ENCODE measurements around the gene KIDINS220. TPM values are rescaled to one million over a fixed set of nuclear protein-coding genes. Genes with fewer than 3 reads are reported as not detected.

KIDINS220 gene
- total and polyA plus RNA-seq, 2 experiments from 2014 or later: 24.2 to 77.5 TPM

DNA sequence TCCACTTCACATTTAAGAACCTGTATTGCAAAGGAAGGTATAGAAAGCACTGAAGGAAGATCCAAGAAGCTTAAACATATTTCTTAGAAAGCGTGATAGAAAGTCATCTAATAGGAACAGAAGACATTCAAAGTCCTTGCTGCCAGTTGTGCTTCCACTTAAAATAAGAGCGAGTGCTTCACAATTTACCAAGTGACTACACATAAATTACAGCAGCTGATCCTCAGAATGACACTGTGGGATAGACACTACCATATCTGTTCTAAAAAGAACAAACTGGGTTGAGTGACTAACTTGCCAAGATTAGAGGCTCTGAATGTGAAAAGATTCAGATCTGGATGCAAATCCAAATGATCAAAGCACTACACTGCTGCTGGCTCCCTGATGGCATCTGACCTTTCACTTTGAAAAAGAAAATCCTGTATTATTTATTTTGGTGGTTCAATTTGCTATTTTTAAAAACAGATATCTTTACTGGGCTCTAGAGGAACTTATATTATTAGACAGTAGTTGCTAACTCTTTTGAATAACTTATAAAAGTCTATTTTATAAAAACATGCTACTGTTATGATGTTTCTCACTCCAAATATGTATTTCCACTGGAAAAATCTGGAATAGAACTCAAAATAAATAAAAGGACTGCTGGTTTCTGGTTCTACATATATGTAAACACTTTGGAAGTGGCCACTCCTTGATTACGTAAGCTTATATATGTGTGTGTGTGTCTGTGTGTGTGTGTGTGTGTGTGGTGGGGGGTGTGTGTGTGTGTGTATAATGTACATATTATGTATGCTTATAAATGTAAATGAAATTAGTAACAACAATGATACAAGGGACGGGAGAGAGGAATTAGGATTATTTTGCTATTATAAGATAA, 57.4 kb downstream of the KIDINS220 start:
- H3K4me3 ChIP-seq: no peak overlapping the region
- DNase-seq (ENCODE audit: low spot score): no peak
- no peak overlapping the region for H2AFZ ChIP-seq
- no peaks in the 10 kb centered on the region for H4K20me1 ChIP-seq (ENCODE audit: insufficient read depth, poor library complexity, severe bottlenecking)
- H3K9me2 ChIP-seq (replicated peaks; ENCODE audit: insufficient read depth): no peaks in the 10 kb centered on the region
- 93% methylated on average over 4 of the region's 4 CpGs for WGBS (ENCODE audit: low lambda C conversion rate, missing lambda C conversion rate)
- H3K9me3 ChIP-seq (ENCODE audit: low read depth): no peaks in the 10 kb centered on the region
- H3K36me3 ChIP-seq (replicated peaks; ENCODE audit: insufficient read depth, low read depth): no peaks in the 10 kb centered on the region
- TF ChIP-seq EZH2 (IDR thresholded peaks at IDR 0.05; ENCODE audit: borderline replicate concordance) (no peak), EZH2phosphoT487 (IDR thresholded peaks at IDR 0.05; ENCODE audit: low read depth, severe bottlenecking, unreplicated experiment) (no peak)
- TF ChIP-seq, protein P1, sequence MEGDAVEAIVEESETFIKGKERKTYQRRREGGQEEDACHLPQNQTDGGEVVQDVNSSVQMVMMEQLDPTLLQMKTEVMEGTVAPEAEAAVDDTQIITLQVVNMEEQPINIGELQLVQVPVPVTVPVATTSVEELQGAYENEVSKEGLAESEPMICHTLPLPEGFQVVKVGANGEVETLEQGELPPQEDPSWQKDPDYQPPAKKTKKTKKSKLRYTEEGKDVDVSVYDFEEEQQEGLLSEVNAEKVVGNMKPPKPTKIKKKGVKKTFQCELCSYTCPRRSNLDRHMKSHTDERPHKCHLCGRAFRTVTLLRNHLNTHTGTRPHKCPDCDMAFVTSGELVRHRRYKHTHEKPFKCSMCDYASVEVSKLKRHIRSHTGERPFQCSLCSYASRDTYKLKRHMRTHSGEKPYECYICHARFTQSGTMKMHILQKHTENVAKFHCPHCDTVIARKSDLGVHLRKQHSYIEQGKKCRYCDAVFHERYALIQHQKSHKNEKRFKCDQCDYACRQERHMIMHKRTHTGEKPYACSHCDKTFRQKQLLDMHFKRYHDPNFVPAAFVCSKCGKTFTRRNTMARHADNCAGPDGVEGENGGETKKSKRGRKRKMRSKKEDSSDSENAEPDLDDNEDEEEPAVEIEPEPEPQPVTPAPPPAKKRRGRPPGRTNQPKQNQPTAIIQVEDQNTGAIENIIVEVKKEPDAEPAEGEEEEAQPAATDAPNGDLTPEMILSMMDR (IDR thresholded peaks at IDR 0.05; ENCODE audit: poor library complexity): no peak
- no peaks in the 10 kb centered on the region for H3K4me1 ChIP-seq (ENCODE audit: insufficient read depth)
- no peak overlapping the region for H3K4me2 ChIP-seq
- H3K79me2 ChIP-seq: peaks cover 14% of the 10 kb centered on the region
- H3K27ac ChIP-seq: no peak overlapping the region
- H3K27me3 ChIP-seq: no peaks in the 10 kb centered on the region

DNA sequence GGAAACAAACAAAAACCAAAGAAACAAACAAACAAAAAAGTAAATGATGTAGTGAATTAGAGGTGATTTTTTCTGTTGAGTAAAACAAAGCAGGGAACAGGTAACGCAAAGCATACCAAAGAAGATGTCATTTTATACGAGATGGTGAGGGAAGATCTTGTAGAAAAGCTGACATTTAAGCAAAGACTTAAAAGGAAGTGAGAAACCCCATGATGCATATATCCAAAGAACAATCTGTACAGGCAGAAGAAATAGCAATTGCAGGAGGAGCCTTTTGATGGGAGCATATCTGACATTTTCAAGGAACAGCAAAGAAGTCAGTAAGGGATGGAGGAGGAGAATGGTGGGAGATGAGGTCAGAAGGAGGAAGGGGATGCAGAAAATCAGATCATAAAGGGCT, 63.0 kb downstream of the KIDINS220 start:
- H4K20me1 ChIP-seq (ENCODE audit: insufficient read depth, poor library complexity, severe bottlenecking): no peaks in the 10 kb centered on the region
- no peaks in the 10 kb centered on the region for H3K9me2 ChIP-seq (replicated peaks; ENCODE audit: insufficient read depth)
- WGBS (ENCODE audit: low lambda C conversion rate, missing lambda C conversion rate): 90% methylated on average over 2 of the region's 2 CpGs
- H3K4me1 ChIP-seq (ENCODE audit: insufficient read depth): no peaks in the 10 kb centered on the region
- no peak overlapping the region for H2AFZ ChIP-seq
- TF ChIP-seq EZH2phosphoT487 (IDR thresholded peaks at IDR 0.05; ENCODE audit: low read depth, severe bottlenecking, unreplicated experiment) (no peak), EZH2 (IDR thresholded peaks at IDR 0.05; ENCODE audit: borderline replicate concordance) (no peak)
- TF ChIP-seq, protein P1 (IDR thresholded peaks at IDR 0.05; ENCODE audit: poor library complexity): no peak
- no peaks in the 10 kb centered on the region for H3K27me3 ChIP-seq
- no peak overlapping the region for H3K4me3 ChIP-seq
- no peaks in the 10 kb centered on the region for H3K36me3 ChIP-seq (replicated peaks; ENCODE audit: insufficient read depth, low read depth)
- no peaks in the 10 kb centered on the region for H3K9me3 ChIP-seq (ENCODE audit: low read depth)
- no peak for DNase-seq (ENCODE audit: low spot score)
- no peak overlapping the region for H3K27ac ChIP-seq
- H3K79me2 ChIP-seq: no peaks in the 10 kb centered on the region
- no peak overlapping the region for H3K4me2 ChIP-seq

DNA sequence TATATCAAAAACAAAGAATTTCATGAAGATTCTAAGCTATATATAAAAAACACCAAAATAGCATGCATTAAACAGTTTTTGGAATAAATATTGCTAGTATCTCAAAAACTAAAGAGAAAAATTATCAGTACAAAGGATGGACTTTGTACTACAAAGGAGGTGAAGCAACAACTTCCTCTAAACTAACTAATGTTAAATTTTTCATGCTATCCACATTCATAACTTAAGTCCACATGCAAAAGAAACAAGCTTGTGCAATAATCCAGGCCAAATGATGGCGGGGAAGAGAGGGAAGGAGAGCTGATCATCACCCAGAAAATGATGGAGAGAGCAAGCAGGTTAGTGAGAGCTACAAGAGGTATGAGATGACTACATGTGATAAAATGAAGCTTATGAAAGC, 70.1 kb downstream of the KIDINS220 start:
- no peaks in the 10 kb centered on the region for H3K36me3 ChIP-seq (replicated peaks; ENCODE audit: insufficient read depth, low read depth)
- no peaks in the 10 kb centered on the region for H3K27me3 ChIP-seq
- H3K9me3 ChIP-seq (ENCODE audit: low read depth): no peaks in the 10 kb centered on the region
- no peak overlapping the region for H2AFZ ChIP-seq
- TF ChIP-seq EZH2 (IDR thresholded peaks at IDR 0.05; ENCODE audit: borderline replicate concordance) (no peak), EZH2phosphoT487 (IDR thresholded peaks at IDR 0.05; ENCODE audit: low read depth, severe bottlenecking, unreplicated experiment) (no peak)
- TF ChIP-seq, protein P1 (IDR thresholded peaks at IDR 0.05; ENCODE audit: poor library complexity): no peak
- 100% methylated on average over 1 of the region's 1 CpG for WGBS (ENCODE audit: low lambda C conversion rate, missing lambda C conversion rate)
- H3K4me2 ChIP-seq: no peak overlapping the region
- no peak for DNase-seq (ENCODE audit: low spot score)
- no peak overlapping the region for H3K4me3 ChIP-seq
- H3K79me2 ChIP-seq: no peaks in the 10 kb centered on the region
- H3K9me2 ChIP-seq (replicated peaks; ENCODE audit: insufficient read depth): no peaks in the 10 kb centered on the region
- no peaks in the 10 kb centered on the region for H3K4me1 ChIP-seq (ENCODE audit: insufficient read depth)
- H3K27ac ChIP-seq: no peak overlapping the region
- no peaks in the 10 kb centered on the region for H4K20me1 ChIP-seq (ENCODE audit: insufficient read depth, poor library complexity, severe bottlenecking)
